T1000 (cell line): ENCODE data around the gene NOM1.

ENCODE experiments used
- DNase-seq: peaks from one replicate; lab custom pipeline; 2025; ENCODE audit warnings: mixed read lengths; lab: John Stamatoyannopoulos, UW

Gene NOM1

GRCh38 chr7:156985101-156985992, 35.8 kb downstream of the NOM1 start:
- no peak for DNase-seq

DNA sequence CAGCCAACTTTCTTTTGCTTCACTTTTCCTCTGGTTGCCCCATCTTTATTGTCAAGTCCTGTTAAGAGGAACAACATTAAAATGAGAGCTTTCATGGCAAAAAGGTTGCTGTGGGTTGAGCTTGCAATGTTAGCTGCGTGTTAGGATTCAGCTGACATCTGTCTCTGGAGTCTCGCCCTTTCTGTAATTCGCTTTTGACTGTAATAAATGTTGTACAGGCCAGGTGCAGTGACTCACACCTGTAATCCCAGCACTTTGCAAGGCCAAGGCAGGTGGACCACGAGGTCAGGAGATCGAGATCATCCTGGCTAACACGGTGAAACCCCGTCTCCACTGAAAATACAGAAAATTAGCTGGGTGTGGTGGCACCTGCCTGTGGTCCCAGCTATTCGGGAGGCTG, 36.9 kb downstream of the NOM1 start:
- DNase-seq = no peak

GRCh38 chr7:156988343-156989185, 39.1 kb downstream of the NOM1 start:
- DNase-seq = no peak

DNA sequence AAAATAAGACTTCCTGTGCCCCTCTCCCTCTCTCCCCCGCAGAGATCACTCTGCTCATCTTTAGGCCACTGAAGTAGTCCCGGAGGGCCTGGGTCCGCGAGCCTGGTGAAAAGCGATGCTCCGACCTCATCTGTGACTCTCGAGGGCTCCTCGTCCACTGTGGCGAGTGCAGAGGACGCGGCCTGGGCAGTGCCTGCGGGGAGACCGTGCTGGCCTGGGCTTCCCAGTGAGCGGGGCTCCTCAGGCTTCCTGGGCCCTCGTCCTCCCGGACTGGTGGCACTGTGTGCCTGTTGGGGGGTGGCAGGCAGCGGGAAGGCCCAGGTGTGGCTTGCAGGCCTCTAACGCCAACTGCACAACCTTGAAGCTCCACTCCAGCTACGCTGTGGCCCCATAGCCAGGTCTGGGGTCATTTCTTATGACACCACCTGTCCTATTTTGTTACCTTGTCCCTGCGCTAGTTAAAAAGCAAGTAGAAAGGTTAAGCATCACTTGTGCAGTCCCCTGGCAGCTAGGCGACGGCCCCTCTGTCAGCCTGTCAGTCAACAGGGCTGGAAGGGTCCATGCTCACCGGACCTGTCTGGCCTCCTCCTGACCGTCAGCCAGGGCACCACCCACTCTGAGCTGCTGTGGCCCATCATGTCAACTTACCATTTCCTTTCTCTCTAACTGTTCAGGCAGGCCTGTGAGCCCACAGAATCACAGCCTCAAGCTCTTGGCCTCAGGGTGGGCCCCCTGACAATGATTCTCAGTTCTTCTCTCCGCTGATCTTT, 40.4 kb downstream of the NOM1 start:
- DNase-seq = no peak

- DNase-seq = no peak
These were observed 43.8 kb downstream of the NOM1 start for GRCh38 chr7:156993021-156993924.

DNA sequence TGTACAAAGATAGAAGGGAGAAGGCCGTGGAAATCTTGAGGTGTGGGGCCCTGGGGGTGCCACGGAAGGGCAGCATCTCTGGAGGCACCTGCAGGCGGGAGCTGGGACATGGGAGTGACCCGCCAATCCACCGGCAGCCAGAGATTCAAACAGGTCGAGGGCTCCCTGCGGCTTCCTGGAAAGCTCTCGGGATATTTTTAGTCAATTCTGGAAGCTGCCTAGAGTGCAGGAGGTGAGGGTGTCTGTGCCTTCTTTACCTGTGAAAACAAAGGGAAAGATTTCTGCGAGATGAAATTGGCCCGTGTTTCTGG, 44.4 kb downstream of the NOM1 start:
- no peak for DNase-seq

DNA sequence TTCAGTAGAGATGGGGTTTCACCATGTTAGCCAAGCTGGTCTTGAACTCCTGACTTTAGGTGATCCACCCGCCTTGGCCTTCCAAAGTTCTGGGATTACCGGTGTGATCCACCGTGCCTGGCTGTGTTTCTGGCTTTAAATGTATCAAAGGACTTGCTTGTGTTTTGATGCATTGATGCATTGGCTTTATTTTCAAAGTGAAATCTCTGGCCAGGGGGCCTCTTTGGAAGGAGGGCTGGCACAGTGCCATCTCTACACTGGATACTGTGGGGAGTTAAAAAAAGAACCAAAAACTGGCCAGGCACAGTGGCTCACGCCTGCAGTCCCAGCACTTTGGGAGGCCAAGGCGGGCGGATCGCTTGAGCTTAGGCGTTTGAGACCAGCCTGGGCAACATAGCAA, 44.9 kb downstream of the NOM1 start:
- DNase-seq = no peak

DNA sequence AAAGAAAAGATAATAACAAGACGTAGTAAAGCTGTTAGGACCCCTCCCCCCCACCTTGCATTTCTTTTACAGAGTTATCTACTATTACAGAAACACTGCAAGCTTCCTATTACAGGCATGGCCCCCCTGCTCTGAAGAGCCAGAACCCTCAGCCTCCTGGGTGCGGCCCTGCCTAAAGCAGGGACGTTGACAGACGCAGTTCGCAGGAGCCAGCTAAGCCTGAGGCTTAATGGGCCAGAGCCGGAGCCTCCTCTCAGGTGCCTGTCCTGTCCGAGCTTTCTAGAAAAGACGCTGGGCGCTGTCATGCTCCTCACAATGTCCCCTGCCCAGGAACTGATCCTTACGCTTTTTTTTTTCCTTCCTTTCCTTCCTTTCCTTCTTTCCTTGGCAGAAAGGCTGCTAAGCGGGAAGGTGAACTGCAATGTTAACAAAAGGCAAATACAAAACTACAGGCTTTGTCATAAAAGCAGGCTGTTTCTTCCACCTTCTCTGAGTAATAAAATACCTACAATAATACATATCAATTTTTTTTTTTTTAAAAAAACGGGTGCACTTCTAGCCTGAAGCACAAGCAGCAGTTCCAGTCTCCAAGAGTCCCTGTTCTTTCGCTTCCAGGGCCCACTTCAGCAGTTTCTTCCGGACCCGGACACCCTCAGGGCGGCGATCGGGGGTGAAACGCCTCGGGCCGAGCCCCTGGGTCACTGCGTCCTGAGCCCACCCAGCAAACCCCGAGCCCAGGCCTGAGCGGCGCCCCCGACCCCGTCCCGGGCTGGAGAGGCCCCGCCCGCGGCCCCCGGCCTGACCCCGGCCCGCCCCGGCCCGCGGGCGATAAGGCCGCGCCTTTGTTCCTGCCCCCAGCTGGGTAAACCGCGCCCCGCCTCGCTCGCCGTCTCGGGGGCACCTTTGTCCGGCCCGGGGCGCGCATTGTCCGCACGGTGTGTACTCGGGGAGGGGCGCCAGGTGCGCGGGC, 49.8 kb downstream of the NOM1 start:
- DNase-seq = no peak

- DNase-seq = no peak
These were observed 50.6 kb downstream of the NOM1 start for GRCh38 chr7:156999958-157000726.

DNA sequence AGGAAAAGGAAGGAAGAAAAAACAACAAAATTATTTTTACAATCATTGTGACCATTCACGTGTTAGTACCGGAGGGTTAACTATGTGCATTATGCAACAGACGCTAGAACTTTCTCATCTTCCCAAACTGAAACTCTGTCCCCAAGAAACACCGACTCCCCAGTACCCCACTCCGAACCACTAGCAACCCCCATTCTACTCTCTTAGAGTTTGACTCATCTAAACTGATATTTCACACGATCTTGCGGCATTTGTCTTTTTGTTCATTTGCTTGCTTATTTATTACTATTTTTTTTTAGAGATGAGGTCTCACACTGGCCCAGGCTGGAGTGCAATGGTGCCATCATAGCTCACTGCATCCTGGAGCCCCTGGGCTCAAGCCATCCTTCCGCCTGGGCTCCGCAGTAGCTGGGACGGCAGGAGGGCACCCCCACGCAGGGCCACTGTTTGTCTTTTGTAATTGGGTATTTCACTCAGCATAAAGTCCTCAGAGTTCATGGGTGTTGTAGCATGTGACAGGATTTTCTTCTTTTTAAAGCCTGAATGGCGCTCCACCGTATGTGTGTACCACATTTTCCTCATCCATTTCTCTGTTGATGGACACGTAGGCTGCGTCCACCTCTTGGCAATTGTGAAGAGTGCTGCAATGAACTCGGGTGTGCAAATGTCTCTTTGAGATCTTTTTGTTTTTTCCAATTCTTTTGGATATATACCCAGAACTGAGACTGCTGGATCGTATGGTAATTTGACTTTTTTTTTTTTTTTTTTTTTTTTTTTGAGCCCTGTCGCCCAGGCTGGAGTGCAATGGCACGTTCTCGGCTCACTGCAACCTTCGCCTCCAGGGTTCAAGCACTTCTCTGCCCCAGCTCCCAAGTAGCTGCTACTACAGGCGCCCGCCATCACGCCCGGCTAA, 51.5 kb downstream of the NOM1 start:
- no peak for DNase-seq

- no peak for DNase-seq
These were observed 52.7 kb downstream of the NOM1 start for GRCh38 chr7:157001920-157002818.

GRCh38 chr7:157002819-157003421, 53.4 kb downstream of the NOM1 start:
- DNase-seq = no peak

- DNase-seq = no peak
These were observed 53.9 kb downstream of the NOM1 start for GRCh38 chr7:157003445-157003755.

GRCh38 chr7:157003756-157004520, 54.4 kb downstream of the NOM1 start:
- DNase-seq = no peak

- DNase-seq = no peak
These were observed 55.3 kb downstream of the NOM1 start for GRCh38 chr7:157004521-157005455.
